ENCODE results near the gene ZNF91.

Gene ZNF91

GRCh38 chr19:23415034-23415433 is 19.8 kb upstream of the ZNF91 start:
- Histone ChIP-seq H3K36me3 (ENCODE audit: control insufficient read depth in 5 of 5, insufficient read depth in 5 of 5, low read length in 5 of 5) (no peaks in the 10 kb centered on the region), H3K9me3 (ENCODE audit: control insufficient read depth in 5 of 5, low read length in 5 of 5) (peaks cover 0 to 2% (median 0%) of the 10 kb centered on the region in 5 donors), H3K4me1 (ENCODE audit: control insufficient read depth in 5 of 5, insufficient read depth in 5 of 5, low read length in 5 of 5) (peaks cover 0 to 12% (median 11%) of the 10 kb centered on the region in 5 donors), H3K27me3 (ENCODE audit: control insufficient read depth in 5 of 5, insufficient read depth in 4 of 5, low read length in 5 of 5) (peaks cover 0 to 15% (median 7%) of the 10 kb centered on the region in 5 donors), H3K4me3 (ENCODE audit: low read depth in 1 of 5, low read length in 5 of 5) (peak overlapping the region; percentile 40 to 67 (median 59)), H3K9ac (ENCODE audit: low read length in 5 of 5) (no peak overlapping the region), H3K27ac (ENCODE audit: low read depth, low read length) (no peak overlapping the region)

- Histone ChIP-seq H3K27ac (ENCODE audit: low read depth, low read length) (no peak overlapping the region), H3K4me1 (ENCODE audit: control insufficient read depth in 5 of 5, insufficient read depth in 5 of 5, low read length in 5 of 5) (peaks cover 1 to 3% (median 2%) of the 10 kb centered on the region in 5 donors), H3K36me3 (ENCODE audit: control insufficient read depth in 5 of 5, insufficient read depth in 5 of 5, low read length in 5 of 5) (no peaks in the 10 kb centered on the region), H3K9me3 (ENCODE audit: control insufficient read depth in 5 of 5, low read length in 5 of 5) (no peaks in the 10 kb centered on the region), H3K27me3 (ENCODE audit: control insufficient read depth in 5 of 5, insufficient read depth in 4 of 5, low read length in 5 of 5) (peaks cover 0 to 3% (median under 1%) of the 10 kb centered on the region in 5 donors), H3K4me3 (ENCODE audit: low read depth in 1 of 5, low read length in 5 of 5) (no peak overlapping the region), H3K9ac (ENCODE audit: low read length in 5 of 5) (no peak overlapping the region)
These were observed 14.9 kb upstream of the ZNF91 start for GRCh38 chr19:23410155-23410554.

- H3K27ac ChIP-seq (ENCODE audit: low read depth, low read length) = no peak overlapping the region
- no peak overlapping the region for H3K9ac ChIP-seq (ENCODE audit: low read length in 5 of 5)
- H3K4me3 ChIP-seq (ENCODE audit: low read depth in 1 of 5, low read length in 5 of 5) = no peak overlapping the region
- H3K27me3 ChIP-seq (ENCODE audit: control insufficient read depth in 5 of 5, insufficient read depth in 4 of 5, low read length in 5 of 5) = no peaks in the 10 kb centered on the region
- H3K4me1 ChIP-seq (ENCODE audit: control insufficient read depth in 5 of 5, insufficient read depth in 5 of 5, low read length in 5 of 5) = peaks cover 0 to 3% (median 0%) of the 10 kb centered on the region in 5 donors
- no peaks in the 10 kb centered on the region for H3K9me3 ChIP-seq (ENCODE audit: control insufficient read depth in 5 of 5, low read length in 5 of 5)
- H3K36me3 ChIP-seq (ENCODE audit: control insufficient read depth in 5 of 5, insufficient read depth in 5 of 5, low read length in 5 of 5) = no peaks in the 10 kb centered on the region
These were observed 14.2 kb upstream of the ZNF91 start for GRCh38 chr19:23409392-23410048.

GRCh38 chr19:23407616-23408133 is 12.4 kb upstream of the ZNF91 start:
- no peak overlapping the region for H3K9ac ChIP-seq (ENCODE audit: low read length in 5 of 5)
- H3K27ac ChIP-seq (ENCODE audit: low read depth, low read length) = no peak overlapping the region
- H3K9me3 ChIP-seq (ENCODE audit: control insufficient read depth in 5 of 5, low read length in 5 of 5) = no peaks in the 10 kb centered on the region
- H3K27me3 ChIP-seq (ENCODE audit: control insufficient read depth in 5 of 5, insufficient read depth in 4 of 5, low read length in 5 of 5) = no peaks in the 10 kb centered on the region
- peaks cover 0 to 3% (median 0%) of the 10 kb centered on the region in 5 donors for H3K4me1 ChIP-seq (ENCODE audit: control insufficient read depth in 5 of 5, insufficient read depth in 5 of 5, low read length in 5 of 5)
- no peaks in the 10 kb centered on the region for H3K36me3 ChIP-seq (ENCODE audit: control insufficient read depth in 5 of 5, insufficient read depth in 5 of 5, low read length in 5 of 5)
- no peak overlapping the region for H3K4me3 ChIP-seq (ENCODE audit: low read depth in 1 of 5, low read length in 5 of 5)

GRCh38 chr19:23406721-23407120 is 11.4 kb upstream of the ZNF91 start:
- Histone ChIP-seq H3K9ac (ENCODE audit: low read length in 5 of 5) (no peak overlapping the region), H3K9me3 (ENCODE audit: control insufficient read depth in 5 of 5, low read length in 5 of 5) (no peaks in the 10 kb centered on the region), H3K4me3 (ENCODE audit: low read depth in 1 of 5, low read length in 5 of 5) (no peak overlapping the region), H3K4me1 (ENCODE audit: control insufficient read depth in 5 of 5, insufficient read depth in 5 of 5, low read length in 5 of 5) (peaks cover 0 to 3% (median 0%) of the 10 kb centered on the region in 5 donors), H3K36me3 (ENCODE audit: control insufficient read depth in 5 of 5, insufficient read depth in 5 of 5, low read length in 5 of 5) (no peaks in the 10 kb centered on the region), H3K27me3 (ENCODE audit: control insufficient read depth in 5 of 5, insufficient read depth in 4 of 5, low read length in 5 of 5) (no peaks in the 10 kb centered on the region), H3K27ac (ENCODE audit: low read depth, low read length) (no peak overlapping the region)

- Histone ChIP-seq H3K9ac (ENCODE audit: low read length in 5 of 5) (no peak overlapping the region), H3K9me3 (ENCODE audit: control insufficient read depth in 5 of 5, low read length in 5 of 5) (no peaks in the 10 kb centered on the region), H3K4me1 (ENCODE audit: control insufficient read depth in 5 of 5, insufficient read depth in 5 of 5, low read length in 5 of 5) (peaks cover 0 to 3% (median 0%) of the 10 kb centered on the region in 5 donors), H3K4me3 (ENCODE audit: low read depth in 1 of 5, low read length in 5 of 5) (no peak overlapping the region), H3K27me3 (ENCODE audit: control insufficient read depth in 5 of 5, insufficient read depth in 4 of 5, low read length in 5 of 5) (no peaks in the 10 kb centered on the region), H3K27ac (ENCODE audit: low read depth, low read length) (no peak overlapping the region), H3K36me3 (ENCODE audit: control insufficient read depth in 5 of 5, insufficient read depth in 5 of 5, low read length in 5 of 5) (no peaks in the 10 kb centered on the region)
These were observed 10.8 kb upstream of the ZNF91 start for GRCh38 chr19:23406091-23406490.

- Histone ChIP-seq H3K4me3 (ENCODE audit: low read depth in 1 of 5, low read length in 5 of 5) (no peak overlapping the region), H3K9me3 (ENCODE audit: control insufficient read depth in 5 of 5, low read length in 5 of 5) (no peaks in the 10 kb centered on the region), H3K4me1 (ENCODE audit: control insufficient read depth in 5 of 5, insufficient read depth in 5 of 5, low read length in 5 of 5) (peaks cover 0 to 3% (median 0%) of the 10 kb centered on the region in 5 donors), H3K27me3 (ENCODE audit: control insufficient read depth in 5 of 5, insufficient read depth in 4 of 5, low read length in 5 of 5) (no peaks in the 10 kb centered on the region), H3K9ac (ENCODE audit: low read length in 5 of 5) (no peak overlapping the region), H3K36me3 (ENCODE audit: control insufficient read depth in 5 of 5, insufficient read depth in 5 of 5, low read length in 5 of 5) (no peaks in the 10 kb centered on the region), H3K27ac (ENCODE audit: low read depth, low read length) (no peak overlapping the region)
These were observed 9.4 kb upstream of the ZNF91 start for GRCh38 chr19:23404676-23405075.

- no peak overlapping the region for H3K9ac ChIP-seq (ENCODE audit: low read length in 5 of 5)
- no peak overlapping the region for H3K27ac ChIP-seq (ENCODE audit: low read depth, low read length)
- H3K9me3 ChIP-seq (ENCODE audit: control insufficient read depth in 5 of 5, low read length in 5 of 5) = no peaks in the 10 kb centered on the region
- no peak overlapping the region for H3K4me3 ChIP-seq (ENCODE audit: low read depth in 1 of 5, low read length in 5 of 5)
- no peaks in the 10 kb centered on the region for H3K36me3 ChIP-seq (ENCODE audit: control insufficient read depth in 5 of 5, insufficient read depth in 5 of 5, low read length in 5 of 5)
- H3K27me3 ChIP-seq (ENCODE audit: control insufficient read depth in 5 of 5, insufficient read depth in 4 of 5, low read length in 5 of 5) = no peaks in the 10 kb centered on the region
- H3K4me1 ChIP-seq (ENCODE audit: control insufficient read depth in 5 of 5, insufficient read depth in 5 of 5, low read length in 5 of 5) = peaks cover 0 to 3% (median 0%) of the 10 kb centered on the region in 5 donors
These were observed 8.5 kb upstream of the ZNF91 start for GRCh38 chr19:23403581-23404324.

GRCh38 chr19:23403052-23403451 is 7.8 kb upstream of the ZNF91 start:
- Histone ChIP-seq H3K36me3 (ENCODE audit: control insufficient read depth in 5 of 5, insufficient read depth in 5 of 5, low read length in 5 of 5) (no peaks in the 10 kb centered on the region), H3K4me1 (ENCODE audit: control insufficient read depth in 5 of 5, insufficient read depth in 5 of 5, low read length in 5 of 5) (peaks cover 0 to 3% (median 0%) of the 10 kb centered on the region in 5 donors), H3K27me3 (ENCODE audit: control insufficient read depth in 5 of 5, insufficient read depth in 4 of 5, low read length in 5 of 5) (no peaks in the 10 kb centered on the region), H3K27ac (ENCODE audit: low read depth, low read length) (no peak overlapping the region), H3K4me3 (ENCODE audit: low read depth in 1 of 5, low read length in 5 of 5) (no peak overlapping the region), H3K9me3 (ENCODE audit: control insufficient read depth in 5 of 5, low read length in 5 of 5) (no peaks in the 10 kb centered on the region), H3K9ac (ENCODE audit: low read length in 5 of 5) (no peak overlapping the region)

GRCh38 chr19:23402388-23402787 is 7.1 kb upstream of the ZNF91 start:
- Histone ChIP-seq H3K27me3 (ENCODE audit: control insufficient read depth in 5 of 5, insufficient read depth in 4 of 5, low read length in 5 of 5) (no peaks in the 10 kb centered on the region), H3K9ac (ENCODE audit: low read length in 5 of 5) (no peak overlapping the region), H3K9me3 (ENCODE audit: control insufficient read depth in 5 of 5, low read length in 5 of 5) (no peaks in the 10 kb centered on the region), H3K27ac (ENCODE audit: low read depth, low read length) (no peak overlapping the region), H3K36me3 (ENCODE audit: control insufficient read depth in 5 of 5, insufficient read depth in 5 of 5, low read length in 5 of 5) (no peaks in the 10 kb centered on the region), H3K4me3 (ENCODE audit: low read depth in 1 of 5, low read length in 5 of 5) (no peak overlapping the region), H3K4me1 (ENCODE audit: control insufficient read depth in 5 of 5, insufficient read depth in 5 of 5, low read length in 5 of 5) (no peaks in the 10 kb centered on the region)

Data from subcutaneous abdominal adipose tissue (tissue), 5 donors.